Sigmoid colon (tissue), 4 donors: Measurements from ENCODE around the gene CHID1.

Source experiments
- CTCF ChIP-seq, 4 experiments: fragments of 450-650 bp in 3 of 4; fragments of 200-600 bp in 1 of 4; IDR thresholded peaks; one replicate each; pipeline ENCODE4 v1.5.1; 2016 to 2019; ENCODE audit warnings: antibody characterized with exemption in 4 of 4, mild to moderate bottlenecking in 3 of 4, moderate library complexity in 2 of 4
- EP300 ChIP-seq, 4 donors: sonication (generic); formaldehyde crosslinking; IDR thresholded peaks; one replicate each; pipeline ENCODE4 v1.6.1; 2017; ENCODE audit warnings: antibody characterized with exemption in 4 of 4
- POLR2A ChIP-seq, 2 donors: fragments of 450-650 bp; IDR thresholded peaks; one replicate each; pipeline ENCODE4 v1.6.1; 2016; ENCODE audit warnings: antibody characterized with exemption in 2 of 2, mild to moderate bottlenecking in 2 of 2, moderate library complexity in 2 of 2
- POLR2AphosphoS5 ChIP-seq, 4 donors: sonication (generic); formaldehyde crosslinking; IDR thresholded peaks; one replicate each; pipeline ENCODE4 v1.6.1; 2017; ENCODE audit warnings: antibody characterized with exemption in 4 of 4

- TF ChIP-seq CTCF (IDR thresholded peaks at IDR 0.05) (no peak), POLR2A (IDR thresholded peaks at IDR 0.05) (no peak), POLR2AphosphoS5 (IDR thresholded peaks at IDR 0.05) (no peak), EP300 (IDR thresholded peaks at IDR 0.05) (no peak)
Observed at GRCh38 chr11:865462-866430, 44.9 kb downstream of the CHID1 start.
